Trophoblast cell (in vitro differentiated cells and primary cell): ENCODE measurements around the gene POLR2C.
A peak's percentile ranks its signal among the peaks of the same experiment; 100 is the strongest.

Source experiments
- DNase-seq, 2 donors: peaks; one replicate each; pipeline ENCODE4 v3.0.0-alpha.2; 2016
- H2AFZ ChIP-seq: 2 replicates; pipeline ENCODE4 v1.6.1; 2013; ENCODE audit warnings: low read length, moderate library complexity, mild to moderate bottlenecking; ENCODE audit not compliant: insufficient read depth, poor library complexity
- H2AK5ac ChIP-seq: 2 replicates; pipeline ENCODE4 v1.6.1; 2013; ENCODE audit warnings: mild to moderate bottlenecking, low read length
- H2BK120ac ChIP-seq: 2 replicates; pipeline ENCODE4 v1.6.1; 2013; ENCODE audit warnings: low read length, mild to moderate bottlenecking, moderate library complexity; ENCODE audit not compliant: insufficient read depth, poor library complexity
- H2BK12ac ChIP-seq: 2 replicates; pipeline ENCODE4 v1.6.1; 2013; ENCODE audit warnings: mild to moderate bottlenecking, low read length, moderate library complexity
- H2BK5ac ChIP-seq: 2 replicates; pipeline ENCODE4 v1.6.1; 2013; ENCODE audit warnings: low read length, low read depth, moderate library complexity, mild to moderate bottlenecking; ENCODE audit not compliant: poor library complexity
- H3K14ac ChIP-seq: 2 replicates; pipeline ENCODE4 v1.6.1; 2013; ENCODE audit warnings: mild to moderate bottlenecking, low read length
- H3K18ac ChIP-seq: 2 replicates; pipeline ENCODE4 v1.6.1; 2013; ENCODE audit warnings: mild to moderate bottlenecking, low read length
- H3K23ac ChIP-seq: 2 replicates; pipeline ENCODE4 v1.6.1; 2013; ENCODE audit warnings: low read length
- H3K27ac ChIP-seq: 2 replicates; pipeline ENCODE4 v1.5.1; 2013; ENCODE audit warnings: low read depth, mild to moderate bottlenecking, inconsistent platforms, low read length, moderate library complexity
- H3K27me3 ChIP-seq: 2 replicates; pipeline ENCODE4 v1.6.1; 2013; ENCODE audit warnings: inconsistent platforms, mild to moderate bottlenecking, low read length, moderate library complexity; ENCODE audit not compliant: insufficient read depth
- H3K36me3 ChIP-seq, 2 experiments: 1 replicate in 1 of 2; 2 replicates in 1 of 2; pipeline ENCODE4 v1.6.1; 2013; ENCODE audit warnings: low read length in 2 of 2, mild to moderate bottlenecking in 2 of 2, moderate library complexity in 1 of 2; ENCODE audit not compliant: insufficient read depth in 2 of 2, control insufficient read depth in 1 of 2
- H3K4ac ChIP-seq: 2 replicates; pipeline ENCODE4 v1.6.1; 2013; ENCODE audit warnings: low read depth, mild to moderate bottlenecking, low read length, moderate library complexity
- H3K4me1 ChIP-seq, 2 experiments: 1 replicate in 1 of 2; 2 replicates in 1 of 2; pipeline ENCODE4 v1.6.1; 2013; ENCODE audit warnings: low read length in 2 of 2, mild to moderate bottlenecking in 2 of 2, moderate library complexity in 1 of 2; ENCODE audit not compliant: insufficient read depth in 2 of 2, control insufficient read depth in 1 of 2
- H3K4me2 ChIP-seq: 2 replicates; pipeline ENCODE4 v1.6.1; 2013; ENCODE audit warnings: inconsistent platforms, mild to moderate bottlenecking, low read length, moderate library complexity
- H3K4me3 ChIP-seq: 2 replicates; pipeline ENCODE4 v1.5.1; 2013; ENCODE audit warnings: mild to moderate bottlenecking, low read depth, low read length, inconsistent platforms
- H3K79me1 ChIP-seq: one replicate; pipeline ENCODE4 v1.6.1; 2013; ENCODE audit warnings: low read length
- H3K79me2 ChIP-seq: 2 replicates; pipeline ENCODE4 v1.6.1; 2013; ENCODE audit warnings: low read length, mild to moderate bottlenecking; ENCODE audit not compliant: control insufficient read depth, insufficient read depth, poor library complexity
- H3K9ac ChIP-seq: 2 replicates; pipeline ENCODE4 v1.6.1; 2013; ENCODE audit warnings: mild to moderate bottlenecking, low read length
- H3K9me3 ChIP-seq: 2 replicates; pipeline ENCODE4 v1.6.1; 2013; ENCODE audit warnings: low read depth, mild to moderate bottlenecking, control low read depth, inconsistent platforms, low read length; ENCODE audit not compliant: insufficient read depth
- H4K12ac ChIP-seq: 2 replicates; pipeline ENCODE4 v1.6.1; 2013; ENCODE audit warnings: low read depth, mild to moderate bottlenecking, low read length, moderate library complexity
- H4K8ac ChIP-seq: 2 replicates; pipeline ENCODE4 v1.6.1; 2013; ENCODE audit warnings: low read depth, mild to moderate bottlenecking, low read length, moderate library complexity
- H4K91ac ChIP-seq: one replicate; pipeline ENCODE4 v1.6.1; 2013; ENCODE audit warnings: low read depth, mild to moderate bottlenecking, low read length, moderate library complexity
- WGBS: extraction: QIAGEN DNeasy Blood & Tissue Kit; methylation state at CpG from one replicate; pipeline ENCODE4 v1.1.7; 2013; ENCODE audit warnings: missing lambda C conversion rate; ENCODE audit not compliant: insufficient read length, insufficient coverage; ENCODE audit errors: extremely low coverage; 5-methylcytosine and 5-hydroxymethylcytosine counted together

Gene POLR2C

DNA sequence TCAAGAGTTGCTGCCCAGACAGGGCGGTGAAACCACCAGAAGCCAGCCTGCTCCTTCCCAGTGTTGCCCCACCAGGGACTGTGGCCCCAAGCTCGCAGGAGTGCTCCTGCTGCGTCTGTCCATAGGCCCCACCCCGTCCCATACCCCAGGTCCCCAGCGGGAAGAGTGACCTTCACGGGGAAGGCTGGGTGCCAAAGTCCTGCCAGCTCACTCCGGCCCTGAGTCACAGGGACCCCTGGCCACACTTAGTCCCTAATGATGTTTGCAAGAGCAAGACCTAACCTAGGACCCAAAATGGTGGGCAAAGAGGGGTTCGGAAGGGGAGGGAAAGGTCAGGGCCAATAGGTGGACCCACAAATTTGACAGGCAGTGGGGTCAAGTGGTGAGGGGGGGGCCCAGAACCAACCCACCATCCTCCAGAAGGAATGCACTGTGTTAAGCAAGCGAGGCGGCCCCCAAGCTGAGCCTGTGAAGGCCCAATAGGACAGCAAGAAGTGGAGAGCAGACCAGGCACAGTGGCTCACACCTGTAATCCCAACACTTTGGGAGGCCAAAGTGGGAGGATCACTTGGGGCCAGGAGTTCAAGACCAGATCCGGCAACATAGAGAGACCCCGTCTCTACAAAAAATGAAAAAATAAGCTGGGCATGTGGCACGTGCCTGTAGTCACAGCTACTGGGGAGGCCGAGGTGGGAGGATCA lies 20.5 kb downstream of the POLR2C start:
- Histone ChIP-seq H3K23ac (no peak overlapping the region), H3K27ac (peak overlapping the region; percentile 89), H2BK5ac (peak overlapping the region; percentile 32), H4K8ac (peak overlapping the region; percentile 57), H2BK12ac (no peak overlapping the region), H3K14ac (peak overlapping the region; percentile 5), H3K79me1 (peaks cover 77% of the 10 kb centered on the region), H3K27me3 (no peaks in the 10 kb centered on the region), H3K4me3 (no peak overlapping the region), H3K79me2 (peaks cover 68% of the 10 kb centered on the region), H2AFZ (no peak overlapping the region), H3K9me3 (no peaks in the 10 kb centered on the region), H3K36me3 (peaks cover 58 to 67% of the 10 kb centered on the region in 2 experiments), H3K4me2 (peak overlapping the region; percentile 88), H2BK120ac (no peak overlapping the region), H3K18ac (peak overlapping the region; percentile 23), H2AK5ac (peak overlapping the region; percentile 18), H3K9ac (peak overlapping the region; percentile 8), H4K12ac (no peak overlapping the region), H3K4ac (peak overlapping the region; percentile 64), H3K4me1 (peaks cover 57 to 76% of the 10 kb centered on the region in 2 experiments), H4K91ac (peak overlapping the region; percentile 44)
- DNase-seq = no peak
- no CpG with 5 or more reads among the region's 14 CpGs for WGBS

DNA sequence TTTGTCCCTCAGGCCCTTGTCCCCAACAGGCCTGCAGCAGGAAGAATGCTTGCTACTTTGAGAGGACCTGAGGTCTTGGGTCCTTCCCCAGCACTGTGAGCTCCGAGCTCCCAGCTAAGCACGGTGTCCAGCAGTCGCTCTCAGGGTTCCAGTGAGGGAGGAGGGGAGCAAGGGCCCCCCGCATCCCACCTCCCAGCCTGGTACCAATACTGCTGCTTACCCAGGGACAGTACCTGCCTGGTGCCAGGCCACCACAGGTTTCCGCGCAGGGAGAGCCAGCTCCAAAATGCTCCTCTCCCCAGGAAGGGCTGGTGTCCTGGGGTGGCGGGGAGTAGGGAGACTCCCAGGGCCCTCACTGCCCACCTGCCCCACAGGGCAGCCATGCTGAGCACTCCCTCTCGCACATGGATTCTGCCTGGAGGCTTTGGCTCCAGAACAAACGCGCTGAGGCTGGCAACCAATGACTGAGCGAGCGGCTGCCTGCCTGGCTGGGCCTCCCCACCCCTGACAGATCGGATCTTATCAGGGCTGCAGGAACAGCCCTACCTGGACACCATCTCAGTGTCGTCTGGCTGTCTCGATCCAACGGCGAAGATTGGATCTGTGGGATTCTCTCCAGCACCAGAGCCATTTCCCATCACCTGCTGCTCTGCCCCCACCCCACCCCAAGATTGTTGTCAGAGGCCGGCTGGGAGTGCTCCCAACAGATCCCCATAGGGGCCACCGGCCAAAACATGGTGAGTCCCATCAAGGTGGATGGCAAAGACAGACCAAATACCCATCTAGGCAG lies 21.4 kb downstream of the POLR2C start:
- Histone ChIP-seq H3K14ac (peak overlapping the region; percentile 94), H4K8ac (peak overlapping the region; percentile 87), H3K4me2 (peak overlapping the region; percentile 88), H2BK12ac (peak overlapping the region; percentile 62), H3K79me2 (peaks cover 60% of the 10 kb centered on the region), H3K9ac (peak overlapping the region; percentile 95), H2BK5ac (peak overlapping the region; percentile 97), H2AFZ (peak overlapping the region; percentile 35), H3K23ac (no peak overlapping the region), H3K9me3 (no peaks in the 10 kb centered on the region), H3K4me3 (peak overlapping the region; percentile 81), H2AK5ac (peak overlapping the region; percentile 80), H3K79me1 (peaks cover 69% of the 10 kb centered on the region), H3K4ac (peak overlapping the region; percentile 99), H3K4me1 (peaks cover 48 to 68% of the 10 kb centered on the region in 2 experiments), H3K27ac (peak overlapping the region; percentile 89), H3K36me3 (peaks cover 49 to 58% of the 10 kb centered on the region in 2 experiments), H3K27me3 (no peaks in the 10 kb centered on the region), H4K12ac (peak overlapping the region; percentile 23), H3K18ac (peak overlapping the region; percentile 75), H2BK120ac (peak overlapping the region; percentile 89), H4K91ac (peak overlapping the region; percentile 92)
- no CpG with 5 or more reads among the region's 19 CpGs for WGBS
- DNase-seq = peak; percentile 19 to 48

DNA sequence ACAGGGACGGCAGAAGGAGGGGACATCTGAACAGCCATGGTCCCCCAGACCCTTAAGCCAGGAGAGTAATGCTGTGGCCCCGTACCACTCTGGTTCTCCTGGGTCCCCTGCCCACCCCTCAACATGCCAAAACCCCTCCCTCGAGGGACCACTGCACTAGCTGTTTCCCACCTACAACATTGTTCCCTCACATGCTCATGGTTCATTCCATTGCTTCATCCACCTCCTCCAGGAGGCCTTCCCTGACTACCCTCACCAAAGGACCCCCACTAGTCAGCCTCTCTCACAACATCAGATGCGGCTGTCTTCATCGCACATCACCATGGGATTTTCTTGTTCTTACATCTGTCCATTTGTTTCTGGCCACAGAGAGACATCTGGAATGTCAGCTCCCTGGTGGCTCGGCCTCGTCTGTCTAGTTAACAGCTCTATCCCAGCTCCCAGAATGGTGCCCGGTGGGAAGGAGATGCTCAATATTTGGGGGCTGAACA lies 22.1 kb downstream of the POLR2C start:
- Histone ChIP-seq H4K91ac (peak overlapping the region; percentile 87), H3K9ac (peak overlapping the region; percentile 95), H2AK5ac (peak overlapping the region; percentile 21), H4K8ac (peak overlapping the region; percentile 87), H3K4ac (peak overlapping the region; percentile 99), H3K4me2 (peak overlapping the region; percentile 88), H2BK120ac (peak overlapping the region; percentile 63), H3K79me1 (peaks cover 63% of the 10 kb centered on the region), H2BK12ac (peak overlapping the region; percentile 38), H3K27me3 (no peaks in the 10 kb centered on the region), H2BK5ac (peak overlapping the region; percentile 97), H3K79me2 (peaks cover 54% of the 10 kb centered on the region), H3K14ac (peak overlapping the region; percentile 94), H3K23ac (peak overlapping the region; percentile 0), H3K9me3 (peaks cover 2% of the 10 kb centered on the region), H4K12ac (peak overlapping the region; percentile 31), H3K18ac (peak overlapping the region; percentile 75), H2AFZ (peak overlapping the region; percentile 28), H3K4me1 (peaks cover 42 to 63% of the 10 kb centered on the region in 2 experiments), H3K36me3 (peaks cover 43 to 52% of the 10 kb centered on the region in 2 experiments), H3K4me3 (peak overlapping the region; percentile 81), H3K27ac (peak overlapping the region; percentile 89)
- WGBS = no CpG with 5 or more reads among the region's 8 CpGs
- DNase-seq = no peak

DNA sequence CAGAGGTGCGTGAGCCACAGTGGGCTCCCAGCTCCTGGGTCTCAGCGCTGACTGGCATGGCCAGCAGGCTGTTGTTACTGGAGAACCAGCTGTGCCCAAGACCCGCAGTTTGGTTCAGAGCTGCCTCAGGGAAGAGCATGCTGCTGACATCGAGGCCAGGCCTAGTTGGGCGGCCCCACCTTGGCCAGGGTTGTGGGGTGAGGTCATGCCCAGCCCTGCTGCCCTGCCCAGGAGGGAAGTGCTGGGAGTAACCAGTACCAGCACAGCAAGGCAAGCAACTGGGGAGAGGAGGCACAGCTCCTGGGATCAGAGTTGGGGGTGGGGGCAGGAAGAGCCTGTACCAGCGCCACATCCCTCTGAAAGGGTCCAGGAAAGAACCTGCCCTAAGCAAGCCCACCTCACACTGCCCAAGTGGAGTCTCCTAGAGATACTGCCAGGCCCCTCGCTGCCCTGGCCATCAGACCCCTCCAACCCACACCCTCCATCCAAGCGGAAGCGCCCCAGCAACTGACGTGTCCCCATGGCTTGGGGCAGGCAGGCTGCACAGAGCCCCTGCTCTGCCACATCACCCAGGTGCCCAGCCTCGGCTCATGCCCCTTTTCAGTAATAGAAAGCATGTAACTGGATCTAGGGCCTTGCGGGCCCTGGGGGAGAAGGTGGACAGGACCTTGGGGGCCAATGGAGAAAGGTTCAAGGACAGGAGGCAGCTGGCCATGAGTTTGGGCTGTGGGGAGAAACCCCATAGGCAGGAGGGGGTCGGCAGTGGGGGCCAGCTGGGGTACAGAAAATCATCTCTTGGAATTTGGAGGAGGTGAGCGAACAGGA lies 22.8 kb downstream of the POLR2C start:
- Histone ChIP-seq H2AFZ (peak overlapping the region; percentile 28), H3K23ac (peak overlapping the region; percentile 62), H3K79me1 (peaks cover 57% of the 10 kb centered on the region), H3K4ac (peak overlapping the region; percentile 99), H4K8ac (peak overlapping the region; percentile 87), H3K9me3 (peaks cover 2% of the 10 kb centered on the region), H3K18ac (peak overlapping the region; percentile 75), H2BK5ac (peak overlapping the region; percentile 97), H3K14ac (peak overlapping the region; percentile 94), H2BK12ac (peak overlapping the region; percentile 38), H2AK5ac (peak overlapping the region; percentile 21), H4K12ac (peak overlapping the region; percentile 31), H3K4me2 (peak overlapping the region; percentile 88), H3K27me3 (no peaks in the 10 kb centered on the region), H2BK120ac (peak overlapping the region; percentile 63), H3K79me2 (peaks cover 51% of the 10 kb centered on the region), H4K91ac (peak overlapping the region; percentile 87), H3K27ac (peak overlapping the region; percentile 89), H3K36me3 (peaks cover 40 to 45% of the 10 kb centered on the region in 2 experiments), H3K9ac (peak overlapping the region; percentile 95), H3K4me1 (peaks cover 38 to 55% of the 10 kb centered on the region in 2 experiments), H3K4me3 (peak overlapping the region; percentile 81)
- no peak for DNase-seq
- no CpG with 5 or more reads among the region's 14 CpGs for WGBS
